ENCODE results near the gene ZBTB7A.

Gene ZBTB7A

GRCh38 chr19:4043401-4043800 lies 23.3 kb downstream of the ZBTB7A start:
- H3K4me3 ChIP-seq (ENCODE audit: low read length, poor library complexity, severe bottlenecking) = no peak overlapping the region
- H3K36me3 ChIP-seq (ENCODE audit: insufficient read depth, low read length) = peaks cover 22% of the 10 kb centered on the region; the same call in 1 of the 2 replicates
- no peak for TF ChIP-seq EZH2phosphoT487 (IDR thresholded peaks at IDR 0.05; ENCODE audit: borderline replicate concordance)
- no peaks in the 10 kb centered on the region for H3K27me3 ChIP-seq (ENCODE audit: insufficient read depth, low read length, poor library complexity, severe bottlenecking)
- no peak overlapping the region for H3K4me2 ChIP-seq (ENCODE audit: low read depth, low read length, poor library complexity, severe bottlenecking)
- H3K9ac ChIP-seq (ENCODE audit: low read depth, low read length, poor library complexity, severe bottlenecking) = no peak overlapping the region
- no peaks in the 10 kb centered on the region for H3K9me3 ChIP-seq (ENCODE audit: insufficient read depth, low read depth, low read length)
- no peaks in the 10 kb centered on the region for H3F3A ChIP-seq (ENCODE audit: low read depth)
- peaks cover 12% of the 10 kb centered on the region; the same call in 1 of the 2 replicates for H3K79me2 ChIP-seq (ENCODE audit: insufficient read depth, low read length)
- H2AFZ ChIP-seq (ENCODE audit: low read length) = no peak overlapping the region
- H3K9me2 ChIP-seq (replicated peaks; ENCODE audit: low read depth, low read length) = no peaks in the 10 kb centered on the region
- H4K20me1 ChIP-seq (ENCODE audit: insufficient read depth, low read length, poor library complexity, severe bottlenecking) = peaks cover 17% of the 10 kb centered on the region
- H3K4me1 ChIP-seq (ENCODE audit: insufficient read depth, low read length, poor library complexity, severe bottlenecking) = no peaks in the 10 kb centered on the region

DNA sequence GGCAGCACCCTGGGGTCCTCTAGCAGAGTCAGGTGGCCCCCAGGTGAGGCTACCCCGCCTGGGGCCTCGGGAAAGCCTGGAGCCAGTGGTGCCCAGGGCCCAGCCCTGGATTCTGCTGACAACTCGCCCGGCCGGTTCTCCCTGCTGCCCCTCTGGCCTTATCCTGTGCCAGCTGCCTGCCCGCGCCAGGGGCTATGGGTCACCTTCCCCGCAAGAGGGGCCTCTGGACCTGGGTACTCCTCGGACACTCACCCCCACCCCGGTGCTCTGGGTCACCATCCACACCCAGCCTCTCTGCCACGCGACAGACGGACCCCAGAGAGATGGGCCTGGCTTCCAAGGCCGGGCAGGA lies 24.0 kb downstream of the ZBTB7A start:
- Histone ChIP-seq H3K4me1 (ENCODE audit: insufficient read depth, low read length, poor library complexity, severe bottlenecking) (no peaks in the 10 kb centered on the region), H3F3A (ENCODE audit: low read depth) (no peaks in the 10 kb centered on the region), H3K79me2 (ENCODE audit: insufficient read depth, low read length) (peaks cover 7% of the 10 kb centered on the region; the same call in 1 of the 2 replicates), H3K27me3 (ENCODE audit: insufficient read depth, low read length, poor library complexity, severe bottlenecking) (no peaks in the 10 kb centered on the region), H3K9me2 (replicated peaks; ENCODE audit: low read depth, low read length) (no peaks in the 10 kb centered on the region), H3K4me2 (ENCODE audit: low read depth, low read length, poor library complexity, severe bottlenecking) (no peak overlapping the region), H3K9me3 (ENCODE audit: insufficient read depth, low read depth, low read length) (no peaks in the 10 kb centered on the region), H3K9ac (ENCODE audit: low read depth, low read length, poor library complexity, severe bottlenecking) (no peak overlapping the region), H3K4me3 (ENCODE audit: low read length, poor library complexity, severe bottlenecking) (no peak overlapping the region), H3K36me3 (ENCODE audit: insufficient read depth, low read length) (peaks cover 17% of the 10 kb centered on the region; the same call in 1 of the 2 replicates), H4K20me1 (ENCODE audit: insufficient read depth, low read length, poor library complexity, severe bottlenecking) (peaks cover 13% of the 10 kb centered on the region), H2AFZ (ENCODE audit: low read length) (no peak overlapping the region)
- TF ChIP-seq CTCF (conservative IDR thresholded peaks at IDR 0.05; ENCODE audit: low read length) (no peak), EZH2phosphoT487 (IDR thresholded peaks at IDR 0.05; ENCODE audit: borderline replicate concordance) (no peak)

- H3K36me3 ChIP-seq (ENCODE audit: insufficient read depth, low read length) = peaks cover 20% of the 10 kb centered on the region; the same call in 1 of the 2 replicates
These were observed 24.5 kb downstream of the ZBTB7A start for GRCh38 chr19:4042064-4042730.

More at GRCh38 chr19:4042064-4042730, 24.5 kb downstream of the ZBTB7A start:
- H4K20me1 ChIP-seq (ENCODE audit: insufficient read depth, low read length, poor library complexity, severe bottlenecking) = peaks cover 13% of the 10 kb centered on the region
- no peak overlapping the region for H3K9ac ChIP-seq (ENCODE audit: low read depth, low read length, poor library complexity, severe bottlenecking)
- no peak for TF ChIP-seq CTCF (conservative IDR thresholded peaks at IDR 0.05; ENCODE audit: low read length)
- no peak for TF ChIP-seq EZH2phosphoT487 (IDR thresholded peaks at IDR 0.05; ENCODE audit: borderline replicate concordance)
- peaks cover 7% of the 10 kb centered on the region; the same call in 1 of the 2 replicates for H3K79me2 ChIP-seq (ENCODE audit: insufficient read depth, low read length)
- no peak overlapping the region for H3K4me2 ChIP-seq (ENCODE audit: low read depth, low read length, poor library complexity, severe bottlenecking)
- no peaks in the 10 kb centered on the region for H3K9me3 ChIP-seq (ENCODE audit: insufficient read depth, low read depth, low read length)
- H3K27me3 ChIP-seq (ENCODE audit: insufficient read depth, low read length, poor library complexity, severe bottlenecking) = no peaks in the 10 kb centered on the region
- no peaks in the 10 kb centered on the region for H3K9me2 ChIP-seq (replicated peaks; ENCODE audit: low read depth, low read length)
- H2AFZ ChIP-seq (ENCODE audit: low read length) = no peak overlapping the region
- H3K4me3 ChIP-seq (ENCODE audit: low read length, poor library complexity, severe bottlenecking) = no peak overlapping the region
- no peaks in the 10 kb centered on the region for H3K4me1 ChIP-seq (ENCODE audit: insufficient read depth, low read length, poor library complexity, severe bottlenecking)
- H3F3A ChIP-seq (ENCODE audit: low read depth) = no peaks in the 10 kb centered on the region

Measured in Loucy (cell line).